HAP-1 (cell line): ENCODE data around the gene ASH1L.
A peak's percentile ranks its signal among the peaks of the same experiment; 100 is the strongest.
"Not testable (repeated sequence)": the region's sequence is repeated elsewhere in the genome, so short reads cannot be mapped to it uniquely, and the experiment has no call there.

ENCODE experiments used
- DNase-seq, 2 experiments: peaks; one replicate each; pipeline ENCODE4 v3.0.0-alpha.2; 2016 to 2020; ENCODE audit warnings: low spot score in 2 of 2
- H3K27me3 ChIP-seq: fragments of 250-450 bp; sonication (Bioruptor Pico); 2 replicates; pipeline ENCODE4 v1.5.1; 2020; ENCODE audit warnings: low read depth, mild to moderate bottlenecking, moderate library complexity
- H3K36me3 ChIP-seq: fragments of 250-450 bp; sonication (Bioruptor Pico); replicated peaks from 2 replicates; pipeline ENCODE4 v1.5.1; 2020; ENCODE audit warnings: mild to moderate bottlenecking
- H3K4me1 ChIP-seq: fragments of 250-450 bp; sonication (Bioruptor Pico); 2 replicates; pipeline ENCODE4 v1.5.1; 2020; ENCODE audit warnings: mild to moderate bottlenecking
- H3K4me3 ChIP-seq: fragments of 250-450 bp; sonication (Bioruptor Pico); 2 replicates; pipeline ENCODE4 v1.5.1; 2020; ENCODE audit warnings: mild to moderate bottlenecking, moderate library complexity
- H3K9me3 ChIP-seq: fragments of 250-450 bp; sonication (Bioruptor Pico); 2 replicates; pipeline ENCODE4 v1.5.1; 2020; ENCODE audit warnings: mild to moderate bottlenecking, moderate library complexity
- in situ Hi-C: fragments of 300-500 bp; cut with MboI; formaldehyde crosslinking; loops from 3 replicates; pipeline ENCODE4 v1.14.3; 2020; ENCODE audit warnings: low sequenced_read_pairs, inconsistent platforms, mixed read lengths

ASH1L gene

DNA sequence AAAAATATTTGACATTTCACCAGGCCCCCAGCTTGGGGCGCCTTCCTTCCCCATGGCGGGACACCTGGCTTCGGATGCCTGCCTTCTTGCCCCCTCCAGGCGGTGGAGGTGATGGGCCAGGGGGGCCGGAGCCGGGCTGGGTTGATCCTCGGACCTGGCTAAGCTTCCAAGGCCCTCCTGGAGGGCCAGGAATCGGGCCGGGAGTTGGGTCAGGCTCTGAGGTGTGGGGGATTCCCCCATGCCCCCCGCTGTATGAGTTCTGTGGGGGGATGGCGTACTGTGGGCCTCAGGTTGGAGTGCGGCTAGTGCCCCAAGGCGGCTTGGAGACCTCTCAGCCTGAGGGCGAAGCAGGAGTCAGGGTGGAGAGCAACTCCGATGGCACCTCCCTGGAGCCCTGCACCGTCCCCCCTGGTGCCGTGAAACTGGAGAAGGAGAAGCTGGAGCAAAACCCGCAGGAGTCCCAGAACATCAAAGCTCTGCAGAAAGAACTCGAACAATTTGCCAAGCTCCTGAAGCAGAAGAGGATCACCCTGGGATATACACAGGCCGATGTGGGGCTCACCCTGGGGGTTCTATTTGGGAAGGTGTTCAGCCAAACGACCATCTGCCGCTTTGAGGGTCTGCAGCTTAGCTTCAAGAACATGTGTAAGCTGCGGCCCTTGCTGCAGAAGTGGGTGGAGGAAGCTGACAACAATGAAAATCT is 129.3 kb downstream of the ASH1L start:
- H3K36me3 ChIP-seq = peaks cover 19% of the 10 kb centered on the region
- H3K4me1 ChIP-seq, in situ Hi-C loops, H3K27me3 ChIP-seq, H3K9me3 ChIP-seq, H3K4me3 ChIP-seq: not testable (repeated sequence)
- peak in 1 of 2 experiments; percentile 33 for DNase-seq

DNA sequence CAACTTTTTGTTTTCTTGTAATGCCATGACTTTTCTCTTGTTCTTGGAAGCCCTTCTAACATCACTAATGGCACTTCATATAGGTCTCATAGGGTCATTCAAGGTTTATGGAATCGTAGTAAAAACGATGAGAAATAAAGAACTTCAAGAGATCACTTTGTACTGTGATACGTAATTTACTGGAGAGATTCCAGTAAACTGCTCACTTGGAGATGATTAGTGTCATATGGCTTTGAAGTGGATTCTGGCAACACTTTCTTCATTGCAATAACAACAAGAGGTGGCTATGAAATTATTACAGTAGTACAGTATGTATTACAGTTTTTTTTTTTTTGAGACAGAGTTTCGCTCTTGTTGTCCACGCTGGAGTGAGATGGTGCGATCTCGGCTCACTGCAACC is 138.5 kb downstream of the ASH1L start:
- Histone ChIP-seq H3K4me3 (no peak overlapping the region), H3K27me3 (no peaks in the 10 kb centered on the region), H3K4me1 (no peaks in the 10 kb centered on the region), H3K36me3 (no peaks in the 10 kb centered on the region), H3K9me3 (no peaks in the 10 kb centered on the region)
- in situ Hi-C loops = no loop called here
- no peak for DNase-seq

DNA sequence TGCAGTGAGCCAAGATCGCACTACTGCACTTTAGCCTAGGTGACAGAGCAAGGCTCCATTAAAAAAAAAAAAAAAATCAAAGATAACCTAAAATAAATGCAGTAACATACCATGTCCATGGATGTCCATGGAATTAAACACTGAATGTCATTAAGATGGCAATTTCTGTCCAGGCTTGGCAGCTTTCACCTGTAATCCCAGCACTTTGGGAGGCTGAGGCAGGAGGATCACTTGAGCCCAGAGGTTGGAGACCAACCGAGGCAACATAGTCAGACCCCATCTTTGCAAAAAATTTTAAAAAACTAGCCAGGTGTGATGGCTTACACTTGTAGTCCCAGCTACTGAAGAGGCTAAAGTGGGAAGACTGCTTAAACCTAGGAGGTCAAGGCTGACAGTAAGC is 141.8 kb downstream of the ASH1L start:
- in situ Hi-C loops = no loop called here
- Histone ChIP-seq H3K27me3 (no peaks in the 10 kb centered on the region), H3K9me3 (no peaks in the 10 kb centered on the region), H3K4me1 (no peaks in the 10 kb centered on the region), H3K4me3 (no peak overlapping the region), H3K36me3 (no peaks in the 10 kb centered on the region)
- DNase-seq = no peak

DNA sequence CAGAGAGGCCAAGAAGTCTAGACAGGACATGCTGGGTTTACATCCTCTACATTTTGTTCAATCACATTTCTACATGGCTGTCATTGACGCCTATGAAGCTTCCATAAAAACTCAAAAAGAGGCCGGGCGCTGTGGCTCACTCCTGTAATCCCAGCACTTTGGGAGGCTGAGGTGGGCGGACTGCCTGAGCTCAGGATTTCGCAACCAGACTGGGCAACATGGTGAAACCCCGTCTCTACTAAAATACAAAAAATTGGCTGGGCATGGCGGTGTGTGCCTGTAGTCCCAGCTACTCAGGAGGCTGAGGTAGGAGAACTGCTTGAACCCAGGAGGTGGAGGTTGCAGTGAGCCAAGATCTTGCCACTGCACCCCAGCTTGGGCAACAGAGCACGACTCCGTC is 150.8 kb downstream of the ASH1L start:
- H3K4me1 ChIP-seq, H3K36me3 ChIP-seq, H3K9me3 ChIP-seq, in situ Hi-C loops, DNase-seq, H3K4me3 ChIP-seq, H3K27me3 ChIP-seq: not testable (repeated sequence)

DNA sequence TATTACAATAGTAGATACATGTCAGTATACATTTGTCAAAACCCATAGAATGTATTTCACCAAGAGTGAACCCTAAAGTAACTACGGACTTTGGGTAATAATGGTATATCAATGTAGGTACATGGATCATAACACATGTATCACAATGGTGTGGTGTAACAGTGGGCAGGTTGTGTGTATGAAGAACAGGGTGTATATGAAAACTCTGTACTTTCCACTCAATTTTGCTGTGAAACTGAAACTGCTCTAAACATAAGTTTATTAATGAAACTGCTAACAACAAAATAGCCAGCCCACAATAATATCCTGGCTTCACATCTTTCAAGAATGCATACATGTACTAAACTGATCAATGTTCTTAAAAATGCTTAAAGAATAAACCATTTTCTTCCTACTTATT is 151.7 kb downstream of the ASH1L start:
- no peaks in the 10 kb centered on the region for H3K27me3 ChIP-seq
- no peak overlapping the region for H3K4me3 ChIP-seq
- no peaks in the 10 kb centered on the region for H3K9me3 ChIP-seq
- H3K4me1 ChIP-seq = no peaks in the 10 kb centered on the region; the same call in 1 of the 2 replicates
- DNase-seq = no peak
- in situ Hi-C loops = no loop called here
- H3K36me3 ChIP-seq = peaks cover 6% of the 10 kb centered on the region

DNA sequence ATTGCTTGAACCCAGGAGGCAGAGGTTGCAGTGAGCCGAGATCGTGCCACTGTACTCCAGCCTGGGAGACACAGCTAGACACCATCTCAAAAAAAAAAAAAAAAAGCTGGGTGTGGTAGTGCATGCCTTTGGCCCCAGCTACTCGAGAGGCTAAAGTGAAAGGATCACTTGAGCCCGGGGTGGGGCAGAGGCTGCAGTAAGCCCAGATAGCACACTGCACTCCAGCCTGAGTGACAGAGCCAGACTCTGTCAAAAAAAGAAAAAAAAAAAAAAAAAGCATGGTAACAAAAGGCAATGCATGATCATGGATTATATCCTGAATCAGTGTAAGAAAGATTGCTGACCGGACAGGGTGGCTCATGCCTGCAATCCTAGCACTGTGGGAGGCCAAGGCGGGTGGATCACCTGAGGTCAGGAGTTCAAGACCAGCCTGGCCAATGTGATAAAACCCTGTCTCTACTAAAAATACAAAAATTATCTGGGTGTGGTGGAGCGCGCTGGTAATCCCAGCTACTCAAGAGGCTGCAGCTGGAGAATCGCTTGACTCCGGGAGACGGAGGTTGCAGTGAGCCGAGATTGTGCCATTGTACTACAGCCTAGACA is 165.6 kb downstream of the ASH1L start:
- Histone ChIP-seq H3K27me3 (no peaks in the 10 kb centered on the region), H3K4me1 (no peaks in the 10 kb centered on the region), H3K9me3 (no peaks in the 10 kb centered on the region), H3K4me3 (no peak overlapping the region), H3K36me3 (peaks cover 21% of the 10 kb centered on the region)
- in situ Hi-C loops = no loop called here
- peak in 1 of 2 experiments; percentile 15 for DNase-seq

DNA sequence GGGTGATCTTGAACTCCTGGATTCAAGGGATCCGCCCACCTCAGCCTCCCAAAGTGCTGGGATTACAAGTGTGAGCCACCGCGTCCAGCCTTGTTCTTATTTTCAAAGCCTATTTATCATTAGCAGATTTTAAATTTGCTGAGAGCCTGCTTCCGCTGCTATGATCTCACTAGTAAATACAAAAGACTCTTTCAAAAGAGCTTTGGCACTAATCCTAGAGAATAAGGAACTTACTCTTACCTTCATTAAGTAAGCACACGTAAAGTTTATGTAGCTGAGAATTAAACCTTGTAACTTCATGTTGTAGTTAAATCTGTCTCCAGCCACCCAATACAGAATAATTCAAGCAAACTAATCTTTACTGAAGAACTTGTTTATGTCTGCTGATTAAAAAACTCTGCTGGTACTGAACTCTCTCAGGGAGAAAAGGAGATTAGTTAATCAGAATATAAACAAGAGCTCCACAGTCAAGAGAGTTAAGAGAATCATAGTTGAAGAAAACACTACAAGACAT is 169.6 kb downstream of the ASH1L start:
- H3K4me3 ChIP-seq = no peak overlapping the region
- peak; percentile 12 to 22 for DNase-seq
- peaks cover 29% of the 10 kb centered on the region for H3K36me3 ChIP-seq
- in situ Hi-C loops = no loop called here
- no peaks in the 10 kb centered on the region for H3K27me3 ChIP-seq
- no peaks in the 10 kb centered on the region for H3K4me1 ChIP-seq
- peaks cover 4% of the 10 kb centered on the region; the same call in 1 of the 2 replicates for H3K9me3 ChIP-seq

DNA sequence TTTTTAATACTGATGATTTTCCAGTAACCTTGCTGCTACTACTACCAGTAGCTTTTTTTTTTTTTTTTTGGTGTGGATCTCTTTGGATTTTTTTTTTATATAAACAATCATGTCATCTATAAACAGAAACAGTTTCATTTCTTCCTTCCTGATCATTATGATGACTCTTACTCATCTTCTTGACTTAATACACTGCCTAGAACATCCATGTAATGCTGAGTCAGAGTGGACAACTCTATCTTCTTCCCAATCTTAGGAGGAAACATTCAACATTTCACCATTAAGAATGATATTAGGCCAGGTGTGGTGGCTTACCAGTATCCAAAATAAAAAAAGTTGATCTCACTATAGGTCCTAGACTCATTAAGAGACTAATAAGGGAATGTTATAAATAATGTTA is 172.8 kb downstream of the ASH1L start:
- Histone ChIP-seq H3K4me1 (no peaks in the 10 kb centered on the region), H3K36me3 (peaks cover 29% of the 10 kb centered on the region), H3K4me3 (no peak overlapping the region), H3K27me3 (no peaks in the 10 kb centered on the region), H3K9me3 (peaks cover 6% of the 10 kb centered on the region; the same call in 1 of the 2 replicates)
- in situ Hi-C loops = no loop called here
- DNase-seq = no peak

DNA sequence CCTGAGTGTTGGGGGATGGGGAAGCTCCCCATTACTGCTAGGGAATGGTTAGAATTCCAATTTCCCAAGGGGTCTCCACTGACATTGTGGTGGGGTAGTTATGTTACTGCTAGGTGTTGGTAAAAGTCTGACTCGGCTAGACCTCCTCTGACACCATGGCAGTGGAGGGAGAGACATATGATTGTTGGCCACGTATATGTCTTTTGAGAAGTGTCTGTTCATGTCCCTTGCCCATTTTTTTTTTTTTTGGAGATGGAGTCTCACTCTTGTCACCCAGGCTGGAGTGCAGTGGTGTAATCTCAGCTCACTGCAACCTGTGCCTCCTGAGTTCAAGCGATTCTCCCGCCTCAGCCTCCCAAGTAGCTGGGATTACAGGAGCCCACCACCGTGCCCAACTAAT is 176.8 kb downstream of the ASH1L start:
- H3K27me3 ChIP-seq, H3K4me1 ChIP-seq, H3K36me3 ChIP-seq, H3K9me3 ChIP-seq, DNase-seq, H3K4me3 ChIP-seq, in situ Hi-C loops: not testable (repeated sequence)

DNA sequence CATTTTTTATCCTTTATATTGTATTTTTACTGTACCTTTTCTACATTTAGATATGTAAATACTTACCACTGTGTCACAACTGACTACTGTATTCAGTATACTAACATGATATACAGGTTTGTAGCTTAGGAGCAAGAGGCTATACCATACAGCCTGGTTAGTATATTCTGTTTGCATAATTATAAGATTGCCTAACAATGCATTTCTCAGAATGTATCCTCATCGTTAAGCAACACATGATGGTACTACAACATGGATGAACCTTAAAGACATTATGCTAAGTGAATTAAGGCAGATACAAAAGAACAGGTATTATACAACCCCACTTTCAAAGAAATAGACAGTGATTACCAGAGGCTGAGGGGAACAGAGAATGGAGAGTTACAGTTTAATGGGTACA is 179.2 kb downstream of the ASH1L start:
- in situ Hi-C loops = no loop called here
- H3K4me3 ChIP-seq = no peak overlapping the region
- peaks cover 7% of the 10 kb centered on the region for H3K36me3 ChIP-seq
- H3K9me3 ChIP-seq = peaks cover 2% of the 10 kb centered on the region; the same call in 1 of the 2 replicates
- DNase-seq = no peak
- peaks cover 5% of the 10 kb centered on the region; the same call in 1 of the 2 replicates for H3K4me1 ChIP-seq
- no peaks in the 10 kb centered on the region for H3K27me3 ChIP-seq

DNA sequence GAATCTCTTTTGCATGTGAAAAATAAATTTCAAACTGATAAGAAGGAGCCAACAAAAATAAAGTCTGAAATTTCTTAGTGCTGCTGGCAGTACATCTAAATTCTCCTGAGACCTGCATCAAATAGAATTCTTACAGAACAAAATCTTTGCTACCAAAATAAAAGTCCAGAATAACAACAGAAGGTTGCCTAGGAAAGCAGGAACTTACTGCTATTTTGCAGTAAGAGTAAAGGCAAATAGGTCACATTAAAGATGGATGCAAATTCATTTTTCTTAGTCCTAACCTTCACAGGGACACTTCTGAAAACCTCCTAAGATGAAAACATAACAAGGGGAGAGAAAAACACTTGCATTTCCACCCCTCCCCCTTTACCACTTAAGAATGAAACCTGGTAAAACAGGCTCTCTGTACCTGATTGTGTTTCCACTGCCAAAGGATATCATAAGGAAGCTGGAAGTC is 182.9 kb downstream of the ASH1L start:
- Histone ChIP-seq H3K9me3 (no peaks in the 10 kb centered on the region), H3K36me3 (peaks cover 19% of the 10 kb centered on the region), H3K4me3 (no peak overlapping the region), H3K27me3 (no peaks in the 10 kb centered on the region), H3K4me1 (peaks cover 5% of the 10 kb centered on the region; the same call in 1 of the 2 replicates)
- in situ Hi-C loops = no loop called here
- peak in 1 of 2 experiments; percentile 5 for DNase-seq

DNA sequence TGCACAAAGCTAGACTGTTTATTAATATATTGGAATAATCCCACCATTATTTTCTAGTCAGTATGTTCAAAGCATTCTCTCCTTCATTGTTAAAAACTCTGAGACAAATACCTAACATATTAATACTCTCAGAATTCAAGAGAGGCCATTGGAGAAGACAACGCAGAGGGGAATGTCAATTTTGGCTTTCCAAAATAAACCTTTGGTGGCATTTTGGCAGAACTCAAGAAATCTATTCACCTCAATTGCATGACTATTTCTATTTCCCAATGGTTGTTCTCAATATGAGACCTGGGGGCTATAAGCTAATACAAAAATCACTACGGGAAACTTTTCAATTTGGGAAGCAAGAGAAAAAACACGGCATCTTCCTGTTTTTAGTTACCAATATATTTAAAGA is 183.4 kb downstream of the ASH1L start:
- DNase-seq = no peak

DNA sequence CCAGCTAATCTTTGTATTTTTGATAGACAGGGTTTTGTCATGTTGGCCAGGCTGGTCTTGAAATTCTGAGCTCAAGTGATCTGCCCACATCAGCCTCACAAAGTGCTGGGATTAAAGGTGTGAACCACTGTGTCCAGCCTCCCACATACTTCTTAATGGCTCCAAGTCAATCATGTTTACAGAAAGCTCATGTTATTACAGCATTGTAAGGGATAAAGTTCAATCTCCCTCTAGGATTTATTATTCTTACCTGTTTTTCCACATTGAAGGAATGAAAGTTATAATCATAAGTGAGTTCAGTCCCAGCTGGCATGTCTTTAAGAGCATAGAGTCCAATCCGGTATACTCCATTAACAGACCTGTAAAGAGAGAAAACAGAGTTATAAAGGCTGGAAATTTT is 202.6 kb downstream of the ASH1L start:
- Histone ChIP-seq H3K9me3 (no peaks in the 10 kb centered on the region), H3K4me1 (no peaks in the 10 kb centered on the region), H3K4me3 (no peak overlapping the region), H3K27me3 (no peaks in the 10 kb centered on the region), H3K36me3 (peaks cover 27% of the 10 kb centered on the region)
- in situ Hi-C loops = no loop called here
- DNase-seq = no peak

More for the DNA sequence above, 183.4 kb downstream of the ASH1L start:
- H3K36me3 ChIP-seq = peaks cover 19% of the 10 kb centered on the region
- H3K4me3 ChIP-seq = no peak overlapping the region
- no peaks in the 10 kb centered on the region for H3K9me3 ChIP-seq
- peaks cover 5% of the 10 kb centered on the region; the same call in 1 of the 2 replicates for H3K4me1 ChIP-seq
- H3K27me3 ChIP-seq = no peaks in the 10 kb centered on the region
- in situ Hi-C loops = no loop called here

DNA sequence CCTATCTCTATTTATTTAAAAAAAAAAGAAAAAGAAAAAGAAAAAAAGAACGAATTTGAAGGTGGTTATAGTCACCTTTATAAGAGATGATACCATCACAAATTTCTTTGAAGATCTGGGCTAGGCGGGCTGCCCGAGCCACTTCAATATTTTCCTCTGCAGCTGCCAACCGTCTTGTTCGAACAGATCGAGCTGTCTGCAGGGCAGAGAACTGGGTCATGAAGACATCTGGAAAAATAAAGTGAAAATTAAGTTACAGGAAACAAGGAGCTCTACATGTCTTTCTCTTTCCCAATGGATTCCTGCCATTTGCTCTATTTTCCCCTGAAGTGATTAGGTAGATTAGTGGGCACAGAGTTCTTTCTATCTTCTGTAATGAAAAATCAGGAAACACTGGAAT is 210.0 kb downstream of the ASH1L start:
- H3K36me3 ChIP-seq = peaks cover 59% of the 10 kb centered on the region
- no peak for DNase-seq
- H3K4me1 ChIP-seq = no peaks in the 10 kb centered on the region
- H3K4me3 ChIP-seq = no peak overlapping the region
- no peaks in the 10 kb centered on the region for H3K9me3 ChIP-seq
- no peaks in the 10 kb centered on the region for H3K27me3 ChIP-seq
- in situ Hi-C loops = no loop called here
